ENCODE results near the gene SETDB1. TPM values are rescaled to one million over a fixed set of nuclear protein-coding genes. Genes with fewer than 3 reads are reported as not detected.

The SETDB1 gene
- total and polyA plus RNA-seq, 2 of the 13 experiments (the other 11 are each of a cell fraction or from before 2014, with no cell fraction given): 33.1 to 34.6 TPM

DNA sequence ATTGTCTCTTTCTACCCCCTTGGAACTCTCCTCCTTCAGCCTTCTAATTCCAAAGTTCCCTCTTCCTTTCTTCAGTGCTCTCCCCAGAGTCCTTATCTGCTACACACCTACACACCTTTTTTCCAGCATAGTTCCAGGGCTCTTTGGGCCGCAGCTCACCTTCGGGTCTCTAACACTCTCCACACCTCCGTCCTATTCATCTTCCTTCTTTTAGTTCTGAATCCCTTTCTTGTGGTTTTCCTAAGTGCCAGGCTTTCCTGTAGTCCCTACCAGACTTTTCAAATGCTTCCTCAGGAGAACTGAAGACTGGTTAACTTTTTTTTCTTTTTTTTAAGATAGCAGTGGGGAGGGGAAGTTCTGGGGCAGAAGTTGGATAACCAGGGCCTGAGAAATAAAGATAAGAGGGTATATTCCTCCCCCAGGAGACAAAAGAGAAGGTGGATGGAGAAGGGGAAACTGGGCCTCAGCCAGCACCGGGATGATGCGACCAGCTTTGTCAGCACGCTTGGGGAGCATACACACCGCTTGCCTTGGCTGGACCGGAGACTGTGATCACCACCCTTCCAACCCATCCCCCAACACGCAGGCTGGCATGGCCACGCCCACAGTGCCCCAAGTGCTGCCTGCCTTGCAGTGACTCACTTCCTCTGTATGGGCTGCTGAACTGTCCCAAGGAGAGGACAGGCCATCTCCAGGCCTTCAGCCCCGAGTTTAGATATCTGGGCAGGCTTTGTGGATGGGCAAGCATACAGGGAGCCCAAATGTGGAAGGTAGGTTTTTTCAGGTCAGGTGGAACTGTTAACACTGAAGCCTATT, 50.9 kb downstream of the SETDB1 start (continued):
- TF ChIP-seq, protein P1, sequence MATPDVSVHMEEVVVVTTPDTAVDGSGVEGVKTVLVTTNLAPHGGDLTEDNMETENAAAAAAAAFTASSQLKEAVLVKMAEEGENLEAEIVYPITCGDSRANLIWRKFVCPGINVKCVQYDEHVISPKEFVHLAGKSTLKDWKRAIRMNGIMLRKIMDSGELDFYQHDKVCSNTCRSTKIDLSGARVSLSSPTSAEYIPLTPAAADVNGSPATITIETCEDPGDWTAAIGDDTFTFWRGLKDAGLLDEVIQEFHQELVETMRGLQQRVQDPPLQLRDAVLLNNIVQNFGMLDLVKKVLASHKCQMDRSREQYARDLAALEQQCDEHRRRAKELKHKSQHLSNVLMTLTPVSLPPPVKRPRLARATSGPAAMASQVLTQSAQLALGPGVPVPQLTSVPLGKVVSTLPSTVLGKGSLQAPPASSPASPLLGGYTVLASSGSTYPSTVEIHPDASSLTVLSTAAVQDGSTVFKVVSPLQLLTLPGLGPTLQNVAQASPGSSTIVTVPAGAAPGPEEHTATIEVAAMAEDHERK (CRISPR knock-in tag; IDR thresholded peaks at IDR 0.05; ENCODE audit: low read depth): no peak
- no peak for TF ChIP-seq ZSCAN22 (CRISPR knock-in tag; IDR thresholded peaks at IDR 0.05)
- TF ChIP-seq POLR2A (IDR thresholded peaks at IDR 0.05; ENCODE audit: insufficient read depth in 1 of 2, low read depth in 2 of 2, low read length in 2 of 2): peak in 1 of 2 experiments; percentile 64; a peak in 2 of 4 replicates
- TF ChIP-seq SIX4 (CRISPR knock-in tag; IDR thresholded peaks at IDR 0.05): no peak
- TF ChIP-seq, protein P2, sequence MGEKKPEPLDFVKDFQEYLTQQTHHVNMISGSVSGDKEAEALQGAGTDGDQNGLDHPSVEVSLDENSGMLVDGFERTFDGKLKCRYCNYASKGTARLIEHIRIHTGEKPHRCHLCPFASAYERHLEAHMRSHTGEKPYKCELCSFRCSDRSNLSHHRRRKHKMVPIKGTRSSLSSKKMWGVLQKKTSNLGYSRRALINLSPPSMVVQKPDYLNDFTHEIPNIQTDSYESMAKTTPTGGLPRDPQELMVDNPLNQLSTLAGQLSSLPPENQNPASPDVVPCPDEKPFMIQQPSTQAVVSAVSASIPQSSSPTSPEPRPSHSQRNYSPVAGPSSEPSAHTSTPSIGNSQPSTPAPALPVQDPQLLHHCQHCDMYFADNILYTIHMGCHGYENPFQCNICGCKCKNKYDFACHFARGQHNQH (CRISPR knock-in tag; IDR thresholded peaks at IDR 0.05): peak; percentile 35; the same call in 1 of the 2 replicates
- no peak for TF ChIP-seq RNF2 (conservative IDR thresholded peaks at IDR 0.05; ENCODE audit: low read depth)
- TF ChIP-seq, protein P3, sequence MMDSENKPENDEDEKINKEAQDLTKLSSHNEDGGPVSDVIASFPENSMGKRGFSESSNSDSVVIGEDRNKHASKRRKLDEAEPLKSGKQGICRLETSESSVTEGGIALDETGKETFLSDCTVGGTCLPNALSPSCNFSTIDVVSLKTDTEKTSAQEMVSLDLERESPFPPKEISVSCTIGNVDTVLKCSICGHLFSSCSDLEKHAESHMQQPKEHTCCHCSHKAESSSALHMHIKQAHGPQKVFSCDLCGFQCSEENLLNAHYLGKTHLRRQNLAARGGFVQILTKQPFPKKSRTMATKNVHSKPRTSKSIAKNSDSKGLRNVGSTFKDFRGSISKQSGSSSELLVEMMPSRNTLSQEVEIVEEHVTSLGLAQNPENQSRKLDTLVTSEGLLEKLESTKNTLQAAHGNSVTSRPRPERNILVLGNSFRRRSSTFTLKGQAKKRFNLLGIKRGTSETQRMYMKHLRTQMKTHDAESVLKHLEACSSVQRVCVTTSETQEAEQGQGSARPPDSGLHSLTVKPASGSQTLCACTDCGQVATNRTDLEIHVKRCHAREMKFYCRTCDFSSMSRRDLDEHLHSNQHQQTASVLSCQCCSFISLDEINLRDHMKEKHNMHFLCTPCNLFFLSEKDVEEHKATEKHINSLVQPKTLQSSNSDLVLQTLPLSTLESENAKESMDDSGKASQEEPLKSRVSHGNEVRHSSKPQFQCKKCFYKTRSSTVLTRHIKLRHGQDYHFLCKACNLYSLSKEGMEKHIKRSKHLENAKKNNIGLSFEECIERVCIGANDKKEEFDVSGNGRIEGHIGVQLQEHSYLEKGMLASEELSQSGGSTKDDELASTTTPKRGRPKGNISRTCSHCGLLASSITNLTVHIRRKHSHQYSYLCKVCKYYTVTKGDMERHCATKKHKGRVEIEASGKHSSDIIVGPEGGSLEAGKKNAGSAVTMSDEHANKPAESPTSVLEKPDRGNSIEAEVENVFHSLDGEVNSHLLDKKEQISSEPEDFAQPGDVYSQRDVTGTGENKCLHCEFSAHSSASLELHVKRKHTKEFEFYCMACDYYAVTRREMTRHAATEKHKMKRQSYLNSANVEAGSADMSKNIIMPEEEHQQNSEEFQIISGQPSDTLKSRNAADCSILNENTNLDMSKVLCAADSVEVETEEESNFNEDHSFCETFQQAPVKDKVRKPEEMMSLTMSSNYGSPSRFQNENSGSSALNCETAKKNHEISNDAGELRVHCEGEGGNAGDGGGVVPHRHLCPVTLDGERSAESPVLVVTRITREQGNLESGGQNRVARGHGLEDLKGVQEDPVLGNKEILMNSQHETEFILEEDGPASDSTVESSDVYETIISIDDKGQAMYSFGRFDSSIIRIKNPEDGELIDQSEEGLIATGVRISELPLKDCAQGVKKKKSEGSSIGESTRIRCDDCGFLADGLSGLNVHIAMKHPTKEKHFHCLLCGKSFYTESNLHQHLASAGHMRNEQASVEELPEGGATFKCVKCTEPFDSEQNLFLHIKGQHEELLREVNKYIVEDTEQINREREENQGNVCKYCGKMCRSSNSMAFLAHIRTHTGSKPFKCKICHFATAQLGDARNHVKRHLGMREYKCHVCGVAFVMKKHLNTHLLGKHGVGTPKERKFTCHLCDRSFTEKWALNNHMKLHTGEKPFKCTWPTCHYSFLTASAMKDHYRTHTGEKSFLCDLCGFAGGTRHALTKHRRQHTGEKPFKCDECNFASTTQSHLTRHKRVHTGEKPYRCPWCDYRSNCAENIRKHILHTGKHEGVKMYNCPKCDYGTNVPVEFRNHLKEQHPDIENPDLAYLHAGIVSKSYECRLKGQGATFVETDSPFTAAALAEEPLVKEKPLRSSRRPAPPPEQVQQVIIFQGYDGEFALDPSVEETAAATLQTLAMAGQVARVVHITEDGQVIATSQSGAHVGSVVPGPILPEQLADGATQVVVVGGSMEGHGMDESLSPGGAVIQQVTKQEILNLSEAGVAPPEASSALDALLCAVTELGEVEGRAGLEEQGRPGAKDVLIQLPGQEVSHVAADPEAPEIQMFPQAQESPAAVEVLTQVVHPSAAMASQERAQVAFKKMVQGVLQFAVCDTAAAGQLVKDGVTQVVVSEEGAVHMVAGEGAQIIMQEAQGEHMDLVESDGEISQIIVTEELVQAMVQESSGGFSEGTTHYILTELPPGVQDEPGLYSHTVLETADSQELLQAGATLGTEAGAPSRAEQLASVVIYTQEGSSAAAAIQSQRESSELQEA (CRISPR knock-in tag; IDR thresholded peaks at IDR 0.05; ENCODE audit: not compliant biosample characterization): no peak
- TF ChIP-seq, protein P4, sequence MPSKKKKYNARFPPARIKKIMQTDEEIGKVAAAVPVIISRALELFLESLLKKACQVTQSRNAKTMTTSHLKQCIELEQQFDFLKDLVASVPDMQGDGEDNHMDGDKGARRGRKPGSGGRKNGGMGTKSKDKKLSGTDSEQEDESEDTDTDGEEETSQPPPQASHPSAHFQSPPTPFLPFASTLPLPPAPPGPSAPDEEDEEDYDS (CRISPR knock-in tag; IDR thresholded peaks at IDR 0.05): 0 out of 2 replicates have a peak, but pooled peaks have one; percentile 23
- peak; percentile 39; the same call in 1 of the 2 replicates for TF ChIP-seq HDAC2 (CRISPR knock-in tag; IDR thresholded peaks at IDR 0.05)
- TF ChIP-seq RXRB (CRISPR knock-in tag; IDR thresholded peaks at IDR 0.05; ENCODE audit: borderline replicate concordance): peak; percentile 54; the same call in 1 of the 2 replicates
- peak; percentile 29; the same call in 1 of the 2 replicates for TF ChIP-seq POLR2AphosphoS5 (IDR thresholded peaks at IDR 0.05; ENCODE audit: low read depth, low read length)
- no peak for TF ChIP-seq KLF11 (CRISPR knock-in tag; IDR thresholded peaks at IDR 0.05)
- peak; percentile 37; the same call in 1 of the 2 replicates for TF ChIP-seq DMAP1 (CRISPR knock-in tag; IDR thresholded peaks at IDR 0.05)
- no peak for TF ChIP-seq ARNT2 (CRISPR knock-in tag; IDR thresholded peaks at IDR 0.05; ENCODE audit: low read depth)
- peak; percentile 37; the same call in 1 of the 2 replicates for TF ChIP-seq RARA (CRISPR knock-in tag; IDR thresholded peaks at IDR 0.05)
- peak; percentile 63; the same call in 1 of the 2 replicates for TF ChIP-seq ZNF12 (CRISPR knock-in tag; IDR thresholded peaks at IDR 0.05)
- no peak for TF ChIP-seq ZNF652 (CRISPR knock-in tag; IDR thresholded peaks at IDR 0.05; ENCODE audit: borderline replicate concordance, low read depth)
- no peak for TF ChIP-seq ZNF234 (CRISPR knock-in tag; conservative IDR thresholded peaks at IDR 0.05)
- no peak for TF ChIP-seq HHEX (CRISPR knock-in tag; IDR thresholded peaks at IDR 0.05)
- no peak for TF ChIP-seq NFE2 (CRISPR knock-in tag; IDR thresholded peaks at IDR 0.05)
